ENCODE data around the gene HAS3.

DNA sequence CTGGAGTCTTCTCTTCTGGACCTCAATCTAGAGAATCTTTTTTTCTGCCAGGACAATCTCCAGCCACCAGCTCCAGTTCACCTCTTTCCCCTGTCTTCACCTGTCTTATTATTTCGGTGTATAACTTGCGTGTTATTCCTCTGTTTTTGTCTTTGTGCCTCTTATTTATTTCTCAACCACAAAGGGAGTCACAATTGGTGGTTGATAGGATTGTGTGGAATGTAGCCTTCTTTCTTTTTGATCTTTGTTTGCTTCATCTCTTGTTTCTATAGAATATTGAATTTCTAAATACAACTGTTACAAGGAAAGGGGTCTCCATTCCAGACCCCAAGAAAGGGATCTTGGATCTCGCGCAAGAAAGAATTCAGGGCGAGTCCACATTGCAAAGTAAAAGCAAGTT lies 35.9 kb upstream of the HAS3 start:
- TF ChIP-seq, protein P1, sequence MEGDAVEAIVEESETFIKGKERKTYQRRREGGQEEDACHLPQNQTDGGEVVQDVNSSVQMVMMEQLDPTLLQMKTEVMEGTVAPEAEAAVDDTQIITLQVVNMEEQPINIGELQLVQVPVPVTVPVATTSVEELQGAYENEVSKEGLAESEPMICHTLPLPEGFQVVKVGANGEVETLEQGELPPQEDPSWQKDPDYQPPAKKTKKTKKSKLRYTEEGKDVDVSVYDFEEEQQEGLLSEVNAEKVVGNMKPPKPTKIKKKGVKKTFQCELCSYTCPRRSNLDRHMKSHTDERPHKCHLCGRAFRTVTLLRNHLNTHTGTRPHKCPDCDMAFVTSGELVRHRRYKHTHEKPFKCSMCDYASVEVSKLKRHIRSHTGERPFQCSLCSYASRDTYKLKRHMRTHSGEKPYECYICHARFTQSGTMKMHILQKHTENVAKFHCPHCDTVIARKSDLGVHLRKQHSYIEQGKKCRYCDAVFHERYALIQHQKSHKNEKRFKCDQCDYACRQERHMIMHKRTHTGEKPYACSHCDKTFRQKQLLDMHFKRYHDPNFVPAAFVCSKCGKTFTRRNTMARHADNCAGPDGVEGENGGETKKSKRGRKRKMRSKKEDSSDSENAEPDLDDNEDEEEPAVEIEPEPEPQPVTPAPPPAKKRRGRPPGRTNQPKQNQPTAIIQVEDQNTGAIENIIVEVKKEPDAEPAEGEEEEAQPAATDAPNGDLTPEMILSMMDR (IDR thresholded peaks at IDR 0.05): no peak
- no peak for TF ChIP-seq POLR2A (IDR thresholded peaks at IDR 0.05)
- no peak for TF ChIP-seq POLR2AphosphoS5 (IDR thresholded peaks at IDR 0.05)
